Right lobe of liver (tissue), 6 donors: Measurements from ENCODE around the gene S100A1. TPM values are rescaled to one million over a fixed set of nuclear protein-coding genes. Genes with fewer than 3 reads are reported as not detected.

Experiments
- ATAC-seq, 4 donors: fragments of 200-7000 bp; cut with Tn5 transposase; one replicate each; pipeline ENCODE4 v1.9.1; 2020; ENCODE audit warnings: mild to moderate bottlenecking in 4 of 4, moderate library complexity in 4 of 4
- DNase-seq, 3 donors: peaks; one replicate each; pipeline ENCODE4 v3.0.0-alpha.2; 2020
- H3K27ac ChIP-seq, 3 donors: fragments of 200-600 bp; one replicate each; pipeline ENCODE4 v1.8.0; 2022
- H3K27me3 ChIP-seq, 2 donors: fragments of 200-600 bp; one replicate each; pipeline ENCODE4 v1.8.0; 2022
- H3K36me3 ChIP-seq, 4 donors: fragments of 200-600 bp; sonication (generic) in 1 of 4; one replicate each; pipeline versions ENCODE4 v1.5.1 to v1.8.0; 2017 to 2022; ENCODE audit warnings: control low read depth in 1 of 4
- H3K4me1 ChIP-seq, 4 donors: fragments of 200-600 bp; sonication (generic) in 1 of 4; one replicate each; pipeline versions ENCODE4 v1.5.1 to v1.8.0; 2017 to 2022; ENCODE audit warnings: control low read depth in 1 of 4
- H3K4me3 ChIP-seq, 3 donors: fragments of 200-600 bp; one replicate each; pipeline ENCODE4 v1.8.0; 2022
- H3K9me3 ChIP-seq, 4 donors: fragments of 200-600 bp; sonication (generic) in 1 of 4; one replicate each; pipeline versions ENCODE4 v1.5.1 to v1.8.0; 2017 to 2022; ENCODE audit warnings: control low read depth in 1 of 4
- CTCF ChIP-seq, 4 donors: fragments of 200-600 bp in 3 of 4; fragments of 450-650 bp in 1 of 4; IDR thresholded peaks; one replicate each; pipeline versions ENCODE4 v1.5.1 to v1.8.0; 2016 to 2022; ENCODE audit warnings: antibody characterized with exemption in 4 of 4, mild to moderate bottlenecking in 2 of 4
- POLR2A ChIP-seq: fragments of 450-650 bp; IDR thresholded peaks from one replicate; pipeline ENCODE4 v1.6.1; 2017; ENCODE audit warnings: antibody characterized with exemption, mild to moderate bottlenecking
- WGBS: methylation state at CpG from one replicate; pipeline ENCODE4 v1.1.6; 2018; ENCODE audit warnings: low coverage, low lambda C conversion rate; ENCODE audit not compliant: insufficient coverage; ENCODE audit errors: missing lambda C conversion rate; 5-methylcytosine and 5-hydroxymethylcytosine counted together
- intact Hi-C, 2 donors: fragments of 100-400 bp; cut with DNase I; formaldehyde crosslinking; loops; one replicate each; pipeline versions ENCODE4 v1.11.2 to v1.14.1; 2022
- total RNA-seq, 6 experiments: library from RNA; depleted of rRNA in 2 of 6; stranded (reverse); fragments of >200 nt in 2 of 6; fragmentation: NEBNext Ultra II Directional in 3 of 6; extraction: Animal tissue kit (Norgen Biotek cat#: 25700) in 3 of 6; gene quantifications; one replicate each; pipeline versions ENCODE4 v1.1.0 to v1.2.4, GENCODE V29; 2016 to 2023
- donor health status: DM: no; HTN: yes; CAD: no.
- donor health status: DM: no; HTN: no; CAD: no.
- donor health status: DM: no; HTN: no; CAD: no.
- donor health status: DM: no; HTN: yes; CAD: no.
- donor health status: DM: no; HTN: yes; CAD: no.

Gene S100A1
- total RNA-seq, 6 experiments from 2014 or later = 0.40 to 2.1 (median 1.0) TPM

DNA sequence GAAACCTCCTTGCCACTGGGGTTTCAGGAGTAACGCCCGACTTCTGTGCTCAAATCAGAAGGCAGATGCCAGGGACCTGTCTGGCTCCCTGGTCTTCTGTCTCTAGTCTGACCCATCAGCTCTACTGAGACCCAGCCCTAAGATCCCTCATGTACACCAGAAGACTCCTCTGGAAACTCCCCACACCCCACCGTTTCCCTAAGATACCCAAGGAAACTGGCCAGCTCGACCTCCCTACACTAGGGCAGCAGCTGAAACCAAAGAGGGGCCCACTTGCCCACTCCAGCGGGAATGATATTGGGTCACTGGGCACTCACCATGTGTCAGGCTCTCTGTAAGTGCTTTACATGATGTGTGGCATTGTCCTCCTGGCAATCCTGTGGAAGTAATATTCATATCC lies 14.8 kb upstream of the S100A1 start:
- no peak overlapping the region for H3K4me3 ChIP-seq
- no peaks in the 10 kb centered on the region for H3K27me3 ChIP-seq
- H3K9me3 ChIP-seq = no peaks in the 10 kb centered on the region
- WGBS = 83% methylated on average over 3 of the region's 5 CpGs
- H3K4me1 ChIP-seq = peaks cover 0 to 43% (median 21%) of the 10 kb centered on the region in 4 donors
- DNase-seq = peak in 1 of 3 donors; percentile 15
- H3K27ac ChIP-seq = peak overlapping the region in 2 of 3 donors; percentile 86 to 87
- H3K36me3 ChIP-seq = no peaks in the 10 kb centered on the region
- TF ChIP-seq CTCF (IDR thresholded peaks at IDR 0.05) (no peak), POLR2A (no peak)
- intact Hi-C loops = no loop called here
- ATAC-seq = no peak

GRCh38 chr1:153614189-153614900 lies 13.9 kb upstream of the S100A1 start:
- H3K9me3 ChIP-seq = no peaks in the 10 kb centered on the region
- DNase-seq (peak in 1 of 3 donors; percentile 4), ATAC-seq (no peak)
- intact Hi-C loops = no loop called here
- no peak overlapping the region for H3K4me3 ChIP-seq
- no peaks in the 10 kb centered on the region for H3K36me3 ChIP-seq
- WGBS = 71% methylated on average over 1 of the region's 2 CpGs
- TF ChIP-seq CTCF (IDR thresholded peaks at IDR 0.05) = no peak
- peaks cover 0 to 41% (median 19%) of the 10 kb centered on the region in 4 donors for H3K4me1 ChIP-seq
- H3K27ac ChIP-seq = no peak overlapping the region
- H3K27me3 ChIP-seq = no peaks in the 10 kb centered on the region

DNA sequence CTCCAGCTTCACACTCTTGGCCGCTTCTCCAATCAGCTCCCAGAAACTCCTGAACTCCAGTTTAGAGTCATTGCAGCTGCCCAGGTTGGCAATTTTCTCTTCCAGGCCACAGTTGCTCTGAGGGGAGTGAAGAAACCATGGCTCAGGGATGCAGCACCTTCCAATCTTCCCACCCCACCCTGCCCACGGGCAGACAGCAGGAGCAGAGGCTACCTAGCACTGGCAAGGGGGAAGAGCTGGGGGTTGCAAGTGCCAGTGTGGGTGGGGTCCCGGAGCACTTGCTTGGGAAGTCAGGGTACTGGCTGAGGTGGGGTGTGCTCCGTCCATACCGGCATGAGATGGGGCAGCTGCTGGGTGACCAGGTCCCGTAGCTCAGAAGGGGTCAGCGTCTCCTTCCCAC lies 13.3 kb upstream of the S100A1 start:
- H3K4me1 ChIP-seq = peaks cover 0 to 36% (median 16%) of the 10 kb centered on the region in 4 donors

GRCh38 chr1:153615406-153615805 lies 12.8 kb upstream of the S100A1 start:
- peaks cover 0 to 31% (median 14%) of the 10 kb centered on the region in 4 donors for H3K4me1 ChIP-seq
- ATAC-seq (no peak), DNase-seq (peak in 1 of 3 donors; percentile 48)
- no peak overlapping the region for H3K4me3 ChIP-seq
- intact Hi-C loops = no loop called here
- no peak overlapping the region for H3K27ac ChIP-seq
- no peaks in the 10 kb centered on the region for H3K36me3 ChIP-seq
- no peaks in the 10 kb centered on the region for H3K9me3 ChIP-seq
- TF ChIP-seq CTCF (IDR thresholded peaks at IDR 0.05) (no peak), POLR2A (no peak)
- no CpG with 5 or more reads among the region's 2 CpGs for WGBS
- H3K27me3 ChIP-seq = no peaks in the 10 kb centered on the region

More for the DNA sequence above, 13.3 kb upstream of the S100A1 start:
- ATAC-seq (no peak), DNase-seq (peak in 1 of 3 donors; percentile 29)
- no peak for TF ChIP-seq POLR2A
- no peaks in the 10 kb centered on the region for H3K9me3 ChIP-seq
- intact Hi-C loops = no loop called here
- no peaks in the 10 kb centered on the region for H3K27me3 ChIP-seq
- H3K4me3 ChIP-seq = no peak overlapping the region
- 60% methylated on average over 1 of the region's 7 CpGs for WGBS
- no peaks in the 10 kb centered on the region for H3K36me3 ChIP-seq
- H3K27ac ChIP-seq = no peak overlapping the region

DNA sequence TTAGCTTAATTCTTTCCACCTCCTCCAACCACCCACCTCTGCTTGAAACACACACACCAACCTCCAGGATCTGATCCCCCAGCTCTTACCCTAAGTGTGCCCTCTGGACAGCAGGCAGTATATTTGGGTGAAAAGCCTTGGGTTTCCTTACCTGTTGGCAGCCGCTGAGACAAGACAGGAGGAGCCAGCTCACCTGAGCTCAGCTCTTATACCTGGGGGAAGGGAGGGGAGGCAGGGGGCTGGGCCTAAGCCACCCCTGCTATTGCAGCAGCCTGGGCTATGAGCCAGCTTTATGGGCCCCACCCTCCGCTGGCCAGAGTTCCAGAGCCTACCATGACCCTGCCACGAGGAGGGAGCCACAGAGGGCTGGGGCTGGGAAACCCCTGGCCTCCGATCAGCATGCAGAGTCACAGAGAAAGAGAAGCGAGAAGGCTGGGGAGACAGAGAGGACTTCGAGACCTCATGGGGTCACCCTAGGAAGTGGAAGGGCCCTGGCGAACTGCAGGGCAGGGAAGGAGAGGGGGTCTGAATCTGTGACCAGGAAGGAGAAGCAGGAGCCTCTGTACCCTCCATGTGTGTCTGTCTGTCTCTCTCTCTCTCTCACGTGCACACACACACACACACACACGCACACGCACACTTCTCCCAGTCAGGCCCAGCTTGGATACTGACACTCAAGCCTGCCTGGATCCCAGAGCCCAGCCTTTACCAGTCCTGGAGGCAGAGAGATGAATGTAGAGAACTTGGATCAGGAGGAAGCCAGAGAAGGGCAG lies 11.9 kb upstream of the S100A1 start, which contains the start of gene S100A14:
Gene S100A14 (minus strand): TSS at position 182 of the 773 bp plus-strand sequence. CDS start 467 bp downstream, outside the sequence.
- peaks cover 0 to 27% (median 10%) of the 10 kb centered on the region in 4 donors for H3K4me1 ChIP-seq
- no peaks in the 10 kb centered on the region for H3K36me3 ChIP-seq
- peak within 1 kb of the TSS; percentile 22 to 60 (median 58) for H3K27ac ChIP-seq
- H3K9me3 ChIP-seq = no peaks in the 10 kb centered on the region
- peak; percentile 88 to 91 (median 90) for DNase-seq
- intact Hi-C loops = no loop called here
- no peak within 1 kb of the TSS for H3K4me3 ChIP-seq
- no peak for TF ChIP-seq POLR2A
- no peak for TF ChIP-seq CTCF (IDR thresholded peaks at IDR 0.05)
- H3K27me3 ChIP-seq = no peaks in the 10 kb centered on the region
- WGBS = 8% methylated on average over 2 of the region's 10 CpGs
- ATAC-seq = peak; percentile 77 to 81 (median 79)
